Right renal cortex interstitium (tissue), 3 donors: ENCODE results near the gene IGF2BP3. TPM values are rescaled to one million over a fixed set of nuclear protein-coding genes. Genes with fewer than 3 reads are reported as not detected.

ENCODE experiments used
- DNase-seq, 3 donors: peaks; one replicate each; pipeline ENCODE4 v3.0.0-alpha.2; 2013; ENCODE audit warnings: low read depth in 3 of 3, low spot score in 2 of 3
- polyA plus RNA-seq, 3 donors: library from polyadenylated mRNA; unstranded; fragments of 120-200 nt; gene quantifications; one replicate each; pipeline ENCODE4 v1.2.1, GENCODE V29; 2013; ENCODE audit not compliant: insufficient read length in 3 of 3

The IGF2BP3 gene
- polyA plus RNA-seq, 3 donors, result 57.9 to 64.6 (median 64.2) TPM

- DNase-seq, result no peak
Observed at GRCh38 chr7:23276947-23277346, 193.3 kb downstream of the IGF2BP3 start.

GRCh38 chr7:23276376-23276775, 193.9 kb downstream of the IGF2BP3 start:
- no peak for DNase-seq

GRCh38 chr7:23275912-23276311, 194.4 kb downstream of the IGF2BP3 start:
- DNase-seq, result no peak

DNA sequence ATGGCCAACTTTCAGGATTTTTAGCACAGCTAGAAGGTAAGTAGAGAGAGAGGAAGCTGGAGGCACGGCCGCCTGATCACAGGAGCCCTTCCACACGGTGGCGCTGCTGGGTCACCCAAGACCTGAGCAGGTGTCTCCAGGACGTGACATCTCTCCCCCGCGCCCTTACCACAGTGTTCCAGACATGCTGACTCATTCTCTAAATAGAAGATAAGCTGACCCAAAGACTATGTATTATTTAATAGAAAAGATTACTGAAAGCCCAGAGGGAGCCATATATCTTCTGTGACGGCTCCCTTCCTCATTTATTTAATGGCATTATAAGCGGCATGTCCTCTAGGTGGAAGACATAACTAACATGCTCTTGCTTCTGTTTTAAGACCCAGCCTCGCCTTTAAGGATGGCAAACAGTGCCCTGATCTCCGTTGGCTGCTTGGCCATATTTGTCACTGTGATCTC, 197.1 kb downstream of the IGF2BP3 start:
- peak; percentile 23 to 44 (median 37) for DNase-seq

- DNase-seq, result no peak
Observed at GRCh38 chr7:23272275-23272674, 198.0 kb downstream of the IGF2BP3 start.

GRCh38 chr7:23268746-23269145, 201.5 kb downstream of the IGF2BP3 start:
- DNase-seq, result no peak

- no peak for DNase-seq
Observed at GRCh38 chr7:23268167-23268566, 202.1 kb downstream of the IGF2BP3 start.

- DNase-seq, result no peak
Observed at GRCh38 chr7:23267357-23267756, 202.9 kb downstream of the IGF2BP3 start.

DNA sequence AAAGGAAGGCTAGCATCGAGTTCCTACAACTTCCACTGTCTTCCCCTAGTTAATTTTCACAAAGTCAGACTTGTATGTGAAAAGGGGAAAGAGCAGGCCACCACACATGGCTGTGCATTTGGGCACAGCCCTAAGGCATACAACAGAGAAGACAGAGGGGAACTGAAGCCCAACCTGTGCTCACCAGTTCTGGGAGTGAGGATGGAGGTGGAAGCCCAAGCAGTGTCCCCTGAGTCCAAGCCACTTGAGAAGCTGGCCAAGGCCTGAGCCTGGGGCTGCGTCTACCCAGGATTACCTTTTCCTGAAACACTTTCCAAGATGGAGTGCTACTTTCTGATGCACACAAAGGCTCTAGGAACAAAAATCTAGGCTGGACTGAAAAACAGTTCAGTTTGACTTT, 203.4 kb downstream of the IGF2BP3 start:
- DNase-seq, result no peak

DNA sequence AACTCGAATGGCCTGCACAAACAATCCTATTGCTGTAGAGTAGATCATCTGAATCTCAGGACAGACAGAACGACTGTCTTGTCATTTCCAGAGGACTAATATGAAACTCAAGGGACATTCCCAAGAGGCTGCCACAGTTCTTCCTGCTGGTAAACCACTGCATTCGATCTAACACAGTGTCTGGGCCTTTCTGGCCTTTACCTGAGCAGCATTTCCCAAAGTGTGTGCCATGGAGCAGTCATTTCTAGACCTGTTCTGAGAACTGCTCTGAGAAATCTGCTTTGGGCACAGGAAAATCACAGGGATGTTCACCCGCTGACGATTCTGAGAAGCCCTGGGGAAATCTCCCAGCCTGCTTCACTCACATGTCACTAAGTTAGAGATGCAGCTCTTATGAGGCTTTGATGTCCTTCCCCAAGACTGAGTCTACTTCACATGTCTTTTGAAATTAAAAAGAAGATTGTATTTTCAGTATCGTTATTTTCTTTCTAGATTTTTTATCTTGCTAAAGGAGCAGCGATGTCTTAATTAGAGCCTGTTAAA, 205.3 kb downstream of the IGF2BP3 start:
- no peak for DNase-seq

- DNase-seq, result no peak
Observed at GRCh38 chr7:23261843-23262452, 208.3 kb downstream of the IGF2BP3 start.

- no peak for DNase-seq
Observed at GRCh38 chr7:23260371-23260770, 209.9 kb downstream of the IGF2BP3 start.

Other genes with a start within 250 kb of the IGF2BP3 start
- 10 to 100 TPM; 30.3 to 33.7 (median 31.8) TPM for gene GPNMB, start 223.7 kb downstream of the IGF2BP3 start, polyA plus RNA-seq
- 10 to 100 TPM; 46.8 to 49.9 (median 49.1) TPM for gene MALSU1, start 171.2 kb downstream of the IGF2BP3 start, polyA plus RNA-seq
- gene TRA2A, start 61.5 kb upstream of the IGF2BP3 start, polyA plus RNA-seq, result 100 to 1,000 TPM; 167 to 199 (median 171) TPM
- gene CCDC126, start 126.9 kb upstream of the IGF2BP3 start, polyA plus RNA-seq, result 10 to 100 TPM; 19.2 to 21.1 (median 19.6) TPM
- 10 to 100 TPM; 12.8 to 17.7 (median 17.0) TPM for gene FAM221A, start 209.7 kb upstream of the IGF2BP3 start, polyA plus RNA-seq
- 1 to 10 TPM in 1 of 3 donors, under 1 TPM in 2; 0.69 to 1.4 (median 0.90) TPM for gene STK31, start 239.7 kb upstream of the IGF2BP3 start, polyA plus RNA-seq